ENCODE measurements around the gene THSD4. TPM values are rescaled to one million over a fixed set of nuclear protein-coding genes. Genes with fewer than 3 reads are reported as not detected.

THSD4 gene
- total and polyA plus RNA-seq, 7 donors: 1.4 to 7.8 (median 2.2) TPM

GRCh38 chr15:71573599-71573998 is 458.3 kb downstream of the THSD4 start:
- intact Hi-C loops (cut with DNase I): no loop called here
- Histone ChIP-seq H3K4me1 (no peaks in the 10 kb centered on the region), H3K27ac (no peak overlapping the region), H3K27me3 (no peaks in the 10 kb centered on the region), H3K9me3 (no peaks in the 10 kb centered on the region), H3K36me3 (no peaks in the 10 kb centered on the region), H3K4me3 (no peak overlapping the region)
- TF ChIP-seq POLR2AphosphoS5 (IDR thresholded peaks at IDR 0.05) (no peak), CTCF (IDR thresholded peaks at IDR 0.05) (no peak), POLR2A (IDR thresholded peaks at IDR 0.05) (no peak), EP300 (IDR thresholded peaks at IDR 0.05) (no peak)
- WGBS, 2 donors: 92 to 97% methylated on average over 2 of the region's 2 CpGs
- no peak for DNase-seq

- intact Hi-C loops (cut with DNase I): no loop called here
- H3K9me3 ChIP-seq: no peaks in the 10 kb centered on the region
- H3K36me3 ChIP-seq: no peaks in the 10 kb centered on the region
- H3K27me3 ChIP-seq: no peaks in the 10 kb centered on the region
- H3K27ac ChIP-seq: no peak overlapping the region
- WGBS, 2 donors: 74 to 79% methylated on average over 5 of the region's 5 CpGs
- TF ChIP-seq CTCF (IDR thresholded peaks at IDR 0.05) (peak in 3 of 4 experiments; percentile 20 to 26 (median 22)), POLR2A (IDR thresholded peaks at IDR 0.05) (no peak)
- no peaks in the 10 kb centered on the region for H3K4me1 ChIP-seq
- no peak overlapping the region for H3K4me3 ChIP-seq
- DNase-seq: no peak
These were observed 460.3 kb downstream of the THSD4 start for GRCh38 chr15:71575474-71576045.

- Histone ChIP-seq H3K36me3 (no peaks in the 10 kb centered on the region), H3K9me3 (no peaks in the 10 kb centered on the region), H3K4me1 (no peaks in the 10 kb centered on the region), H3K27me3 (no peaks in the 10 kb centered on the region), H3K27ac (no peak overlapping the region), H3K4me3 (no peak overlapping the region)
- DNase-seq: no peak
- intact Hi-C loops (cut with DNase I): no loop called here
- TF ChIP-seq POLR2AphosphoS5 (IDR thresholded peaks at IDR 0.05): no peak
- no peak for TF ChIP-seq CTCF (IDR thresholded peaks at IDR 0.05)
- no peak for TF ChIP-seq POLR2A (IDR thresholded peaks at IDR 0.05)
- no peak for TF ChIP-seq EP300 (IDR thresholded peaks at IDR 0.05)
- 76 to 85% methylated on average over 2 of the region's 2 CpGs for WGBS, 2 donors
These were observed 461.8 kb downstream of the THSD4 start for GRCh38 chr15:71577071-71577470.

GRCh38 chr15:71581398-71581930 is 466.2 kb downstream of the THSD4 start:
- H3K4me1 ChIP-seq: no peaks in the 10 kb centered on the region
- no peak for DNase-seq
- 88 to 89% methylated on average over 2 of the region's 2 CpGs for WGBS, 2 donors
- intact Hi-C loops (cut with DNase I): no loop called here
- H3K36me3 ChIP-seq: no peaks in the 10 kb centered on the region
- H3K4me3 ChIP-seq: no peak overlapping the region
- no peak overlapping the region for H3K27ac ChIP-seq
- peaks cover 0 to 12% (median 4%) of the 10 kb centered on the region in 4 donors for H3K9me3 ChIP-seq
- TF ChIP-seq CTCF (IDR thresholded peaks at IDR 0.05) (no peak), EP300 (IDR thresholded peaks at IDR 0.05) (no peak), POLR2AphosphoS5 (IDR thresholded peaks at IDR 0.05) (no peak), POLR2A (IDR thresholded peaks at IDR 0.05) (no peak)
- H3K27me3 ChIP-seq: no peaks in the 10 kb centered on the region

- H3K27me3 ChIP-seq: no peaks in the 10 kb centered on the region
- peaks cover 0 to 14% (median 5%) of the 10 kb centered on the region in 4 donors for H3K9me3 ChIP-seq
- H3K4me3 ChIP-seq: no peak overlapping the region
- intact Hi-C loops (cut with DNase I): no loop called here
- H3K36me3 ChIP-seq: no peaks in the 10 kb centered on the region
- no peak overlapping the region for H3K27ac ChIP-seq
- TF ChIP-seq CTCF (IDR thresholded peaks at IDR 0.05) (no peak), POLR2AphosphoS5 (IDR thresholded peaks at IDR 0.05) (no peak), POLR2A (IDR thresholded peaks at IDR 0.05) (no peak), EP300 (IDR thresholded peaks at IDR 0.05) (no peak)
- DNase-seq: no peak
- no peaks in the 10 kb centered on the region for H3K4me1 ChIP-seq
- WGBS, 2 donors: 96 to 97% methylated on average over 2 of the region's 2 CpGs
These were observed 469.9 kb downstream of the THSD4 start for GRCh38 chr15:71585159-71585558.

Measured in sigmoid colon (tissue), 7 donors.